H1 (cell line): ENCODE results near the gene OR51S1. TPM values are rescaled to one million over a fixed set of nuclear protein-coding genes. Genes with fewer than 3 reads are reported as not detected.

ENCODE experiments used
- CTCF ChIA-PET: fragments of 300-600 bp; sonication (Branson Sonifier 250); formaldehyde crosslinking; loops from one replicate; lab custom pipeline; 2021; ENCODE audit not compliant: partially characterized antibody; lab: Charles Lee
- POLR2A ChIA-PET: fragments of 300-600 bp; sonication (Branson Sonifier 250); formaldehyde crosslinking; loops from one replicate; lab custom pipeline; 2021; ENCODE audit warnings: inconsistent platforms; ENCODE audit not compliant: partially characterized antibody; lab: Charles Lee
- DNase-seq, 2 experiments: peaks; one replicate each; pipeline versions ENCODE4 v3.0.0 to v3.0.0-alpha.2; 2010 to 2022; ENCODE audit warnings: low spot score in 2 of 2, low read depth in 1 of 2, mixed read lengths in 1 of 2
- FAIRE-seq: peaks from 2 replicates; lab custom pipeline; 2011; peaks lifted over from hg19 to GRCh38; lab: Jason Lieb, UNC
- H2AFZ ChIP-seq: 2 replicates; pipeline ENCODE4 v1.8.1; 2012; ENCODE audit warnings: low read length, inconsistent platforms
- H2AK5ac ChIP-seq: 2 replicates; pipeline ENCODE4 v1.6.1; 2013; ENCODE audit warnings: low read depth, low read length
- H2BK120ac ChIP-seq: replicated peaks from 2 replicates; pipeline ENCODE3; 2013; ENCODE audit warnings: low read depth, low read length, inconsistent platforms
- H2BK12ac ChIP-seq: 2 replicates; pipeline ENCODE4 v1.6.1; 2013; ENCODE audit warnings: low read depth, low read length
- H2BK15ac ChIP-seq: 2 replicates; pipeline ENCODE4 v1.6.1; 2013; ENCODE audit warnings: low read length
- H2BK20ac ChIP-seq: 2 replicates; pipeline ENCODE4 v1.6.1; 2013; ENCODE audit warnings: low read length
- H2BK5ac ChIP-seq: 2 replicates; pipeline ENCODE4 v1.6.1; 2013; ENCODE audit warnings: low read depth, low read length
- H3K14ac ChIP-seq: 2 replicates; pipeline ENCODE4 v1.6.1; 2013; ENCODE audit warnings: inconsistent platforms; ENCODE audit not compliant: insufficient read length
- H3K18ac ChIP-seq: 2 replicates; pipeline ENCODE4 v1.6.1; 2013; ENCODE audit warnings: low read length; ENCODE audit errors: extremely low read depth
- H3K23ac ChIP-seq: 2 replicates; pipeline ENCODE4 v1.6.1; 2013; ENCODE audit warnings: inconsistent platforms; ENCODE audit not compliant: insufficient read length
- H3K23me2 ChIP-seq: 2 replicates; pipeline ENCODE4 v1.6.1; 2013; ENCODE audit warnings: low read depth, low read length
- H3K27ac ChIP-seq: 2 replicates; pipeline ENCODE4 v1.6.1; 2011; ENCODE audit warnings: low read depth, low read length, inconsistent platforms
- H3K27me3 ChIP-seq, 4 experiments: replicated peaks in 1 of 4; 1 replicate in 1 of 4; 2 replicates in 3 of 4; pipeline versions ENCODE4 v1.6.1 to v1.8.1; 2011 to 2013; ENCODE audit warnings: low read length in 3 of 4, mild to moderate bottlenecking in 3 of 4, inconsistent platforms in 2 of 4, mixed read lengths in 2 of 4, moderate library complexity in 1 of 4; ENCODE audit not compliant: control insufficient read depth in 3 of 4, insufficient read depth in 3 of 4; ENCODE audit errors: extremely low read depth in 1 of 4
- H3K36me3 ChIP-seq, 4 experiments: 2 replicates each; pipeline versions ENCODE4 v1.6.1 to v1.8.1; 2011 to 2013; ENCODE audit warnings: mild to moderate bottlenecking in 4 of 4, low read length in 3 of 4, moderate library complexity in 2 of 4, control low read depth in 1 of 4, inconsistent platforms in 1 of 4; ENCODE audit not compliant: insufficient read depth in 4 of 4, control insufficient read depth in 2 of 4
- H3K4ac ChIP-seq: replicated peaks from 2 replicates; pipeline ENCODE3; 2013; ENCODE audit warnings: low read length, low read depth, mixed read lengths, inconsistent platforms; ENCODE audit not compliant: insufficient read length
- H3K4me1 ChIP-seq, 4 experiments: replicated peaks in 1 of 4; 1 replicate in 1 of 4; 2 replicates in 3 of 4; pipeline versions ENCODE4 v1.6.1 to v1.8.1; 2011 to 2013; ENCODE audit warnings: low read length in 3 of 4, inconsistent platforms in 2 of 4, mixed read lengths in 1 of 4; ENCODE audit not compliant: insufficient read depth in 4 of 4, control insufficient read depth in 3 of 4
- H3K4me2 ChIP-seq, 2 experiments: 2 replicates each; pipeline versions ENCODE4 v1.6.1 to v1.8.1; 2011 to 2013; ENCODE audit warnings: low read depth in 2 of 2, low read length in 2 of 2, control low read depth in 1 of 2, inconsistent platforms in 1 of 2, mild to moderate bottlenecking in 1 of 2; ENCODE audit not compliant: insufficient read depth in 1 of 2
- H3K4me3 ChIP-seq, 4 experiments: fragments of 200-600, 300-600 bp in 1 of 4; sonication (generic), shearing (Covaris generic), sonication (Bioruptor Twin) in 1 of 4; 2 replicates each; pipeline versions ENCODE4 v1.5.1 to v1.8.1; 2011 to 2016; ENCODE audit warnings: low read length in 4 of 4, low read depth in 3 of 4, control low read depth in 2 of 4, inconsistent platforms in 2 of 4, mild to moderate bottlenecking in 2 of 4, mixed read lengths in 1 of 4, moderate library complexity in 1 of 4; ENCODE audit not compliant: insufficient read depth in 2 of 4; ENCODE audit errors: extremely low read depth in 1 of 4
- H3K56ac ChIP-seq: replicated peaks from 2 replicates; pipeline ENCODE3; 2013; ENCODE audit warnings: low read depth, mild to moderate bottlenecking, mixed read lengths, low read length, inconsistent platforms; ENCODE audit not compliant: insufficient read length
- H3K79me1 ChIP-seq: 2 replicates; pipeline ENCODE4 v1.6.1; 2013; ENCODE audit warnings: low read depth, low read length, control low read depth
- H3K79me2 ChIP-seq, 2 experiments: 2 replicates each; pipeline versions ENCODE4 v1.6.1 to v1.8.1; 2012 to 2013; ENCODE audit warnings: low read length in 2 of 2, mild to moderate bottlenecking in 2 of 2, inconsistent platforms in 1 of 2; ENCODE audit not compliant: insufficient read depth in 2 of 2, control insufficient read depth in 1 of 2
- H3K9ac ChIP-seq, 4 experiments: replicated peaks in 1 of 4; 1 replicate in 1 of 4; 2 replicates in 3 of 4; pipeline versions ENCODE4 v1.6.1 to v1.8.1; 2011 to 2013; ENCODE audit warnings: low read depth in 3 of 4, low read length in 3 of 4, control low read depth in 2 of 4, mild to moderate bottlenecking in 2 of 4, moderate library complexity in 2 of 4, inconsistent platforms in 1 of 4; ENCODE audit errors: extremely low read depth in 1 of 4
- H3K9me3 ChIP-seq, 2 experiments: 2 replicates each; pipeline versions ENCODE4 v1.6.1 to v1.8.1; 2012 to 2013; ENCODE audit warnings: mild to moderate bottlenecking in 2 of 2, moderate library complexity in 2 of 2, control low read depth in 1 of 2, inconsistent platforms in 1 of 2, low read depth in 1 of 2, low read length in 1 of 2, mixed read lengths in 1 of 2; ENCODE audit not compliant: insufficient read depth in 2 of 2
- H4K20me1 ChIP-seq, 2 experiments: replicated peaks in 1 of 2; 2 replicates each; pipeline versions ENCODE3 to v1.8.1; 2011 to 2013; ENCODE audit warnings: inconsistent platforms in 2 of 2, low read length in 2 of 2, mild to moderate bottlenecking in 1 of 2; ENCODE audit not compliant: insufficient read depth in 2 of 2, control insufficient read depth in 1 of 2
- H4K5ac ChIP-seq: 2 replicates; pipeline ENCODE4 v1.6.1; 2013; ENCODE audit warnings: low read length, low read depth, mixed read lengths, inconsistent platforms; ENCODE audit not compliant: insufficient read length
- H4K8ac ChIP-seq: 2 replicates; pipeline ENCODE4 v1.8.0; 2013; ENCODE audit warnings: mild to moderate bottlenecking, moderate library complexity, low read length, inconsistent platforms; ENCODE audit not compliant: insufficient read depth; ENCODE audit errors: extremely low read depth
- H4K91ac ChIP-seq: replicated peaks from 2 replicates; pipeline ENCODE3; 2013; ENCODE audit warnings: low read length, mixed read lengths, inconsistent platforms; ENCODE audit not compliant: insufficient read length
- ASH2L ChIP-seq: fragments of 200-600, 300-600 bp; sonication (generic); IDR thresholded peaks from one replicate; pipeline ENCODE4 v1.7.1; 2017; ENCODE audit warnings: low read length
- CHD2 ChIP-seq: IDR thresholded peaks from 2 replicates; pipeline ENCODE4 v1.6.1; 2012; ENCODE audit warnings: low read length, improper control_type of control experiment
- EZH2 ChIP-seq: fragments of 200-600 bp; sonication (generic); IDR thresholded peaks from 2 replicates; pipeline ENCODE4 v1.7.1; 2012; ENCODE audit warnings: low read depth, mild to moderate bottlenecking, moderate library complexity, low read length, inconsistent platforms; ENCODE audit not compliant: severe bottlenecking
- GABPA ChIP-seq: IDR thresholded peaks from 2 replicates; pipeline ENCODE4 v1.6.1; 2011; ENCODE audit warnings: mild to moderate bottlenecking, low read length, moderate library complexity, borderline replicate concordance; ENCODE audit not compliant: insufficient read depth
- GTF2F1 ChIP-seq: IDR thresholded peaks from 2 replicates; pipeline ENCODE4 v1.6.1; 2012; ENCODE audit warnings: low read depth, low read length, improper control_type of control experiment, borderline replicate concordance
- NRF1 ChIP-seq: IDR thresholded peaks from 2 replicates; pipeline ENCODE4 v1.6.1; 2011; ENCODE audit warnings: mild to moderate bottlenecking, low read depth, low read length, improper control_type of control experiment
- RBBP5 ChIP-seq: IDR thresholded peaks from 2 replicates; pipeline ENCODE4 v1.7.1; 2012; ENCODE audit warnings: low read depth, mild to moderate bottlenecking, inconsistent platforms, low read length, moderate library complexity, borderline replicate concordance
- RNF2 ChIP-seq: fragments of 200-900, 300-1000 bp; sonication (generic); IDR thresholded peaks from 2 replicates; pipeline ENCODE4 v1.7.1; 2016; ENCODE audit warnings: borderline replicate concordance, low read depth, mild to moderate bottlenecking, antibody characterized with exemption, low read length; ENCODE audit not compliant: poor library complexity, severe bottlenecking; ENCODE audit errors: missing control alignments
- SP1 ChIP-seq: IDR thresholded peaks from 2 replicates; pipeline ENCODE4 v1.6.1; 2011; ENCODE audit warnings: low read depth, low read length
- SP2 ChIP-seq: IDR thresholded peaks from 2 replicates; pipeline ENCODE4 v1.6.1; 2012; ENCODE audit warnings: mild to moderate bottlenecking, low read length, inconsistent platforms
- TBP ChIP-seq: IDR thresholded peaks from 2 replicates; pipeline ENCODE4 v1.6.1; 2011; ENCODE audit warnings: low read depth, low read length, improper control_type of control experiment
- YY1 ChIP-seq: IDR thresholded peaks from 2 replicates; pipeline ENCODE4 v1.6.1; 2011; ENCODE audit warnings: low read depth, mild to moderate bottlenecking, low read length
- WGBS, 2 experiments: shearing (Covaris generic) in 1 of 2; methylation state at CpG; one replicate each; pipeline versions ENCODE4 v1.1.6 to v1.1.7; 2013 to 2015; ENCODE audit warnings: low lambda C conversion rate in 2 of 2, mixed read lengths in 2 of 2, inconsistent platforms in 1 of 2, low coverage in 1 of 2, missing lambda C conversion rate in 1 of 2; ENCODE audit not compliant: insufficient replicate concordance in 2 of 2, insufficient coverage in 1 of 2, insufficient read length in 1 of 2; ENCODE audit errors: extremely low coverage in 1 of 2, missing lambda C conversion rate in 1 of 2; 5-methylcytosine and 5-hydroxymethylcytosine counted together
- polyA plus RNA-seq, 7 experiments: library from polyadenylated mRNA; depleted of rRNA in 3 of 7; stranded (reverse) in 5 of 7; unstranded in 2 of 7; fragments of >200 nt in 5 of 7; fragments of 200-250 nt in 2 of 7; gene quantifications; 1 replicate in 5 of 7; 2 replicates in 1 of 7; 4 replicates in 1 of 7; pipeline versions ENCODE4 v1.2.1 to v1.2.3, GENCODE V29; 2011 to 2013; ENCODE audit warnings: missing spikeins in 2 of 7, mixed read lengths in 2 of 7
- total RNA-seq: library from RNA; stranded (reverse); fragmentation: NEBNext Ultra II Directional; extraction: Animal tissue kit (Norgen Biotek cat#: 25700); gene quantifications from 2 replicates; pipeline ENCODE4 v1.2.1, GENCODE V29; 2021
- TF ChIP-seq, protein P1 (sequence below): IDR thresholded peaks from 2 replicates; pipeline ENCODE4 v1.6.1; 2012; ENCODE audit warnings: inconsistent platforms

Gene OR51S1
- total and polyA plus RNA-seq, 2 of the 8 experiments (the other 6 are each of a cell fraction or from before 2014, with no cell fraction given), result not detected

DNA sequence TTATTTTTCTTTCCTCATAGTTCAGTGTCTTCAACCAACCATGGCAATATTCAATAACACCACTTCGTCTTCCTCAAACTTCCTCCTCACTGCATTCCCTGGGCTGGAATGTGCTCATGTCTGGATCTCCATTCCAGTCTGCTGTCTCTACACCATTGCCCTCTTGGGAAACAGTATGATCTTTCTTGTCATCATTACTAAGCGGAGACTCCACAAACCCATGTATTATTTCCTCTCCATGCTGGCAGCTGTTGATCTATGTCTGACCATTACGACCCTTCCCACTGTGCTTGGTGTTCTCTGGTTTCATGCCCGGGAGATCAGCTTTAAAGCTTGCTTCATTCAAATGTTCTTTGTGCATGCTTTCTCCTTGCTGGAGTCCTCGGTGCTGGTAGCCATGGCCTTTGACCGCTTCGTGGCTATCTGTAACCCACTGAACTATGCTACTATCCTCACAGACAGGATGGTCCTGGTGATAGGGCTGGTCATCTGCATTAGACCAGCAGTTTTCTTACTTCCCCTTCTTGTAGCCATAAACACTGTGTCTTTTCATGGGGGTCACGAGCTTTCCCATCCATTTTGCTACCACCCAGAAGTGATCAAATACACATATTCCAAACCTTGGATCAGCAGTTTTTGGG lies 33.0 kb upstream of the OR51S1 start, which contains the start of gene OR51T1:
OR51T1 (plus strand) TSS at position 41 of the 641 bp plus-strand sequence; CDS start at position 41, 0 bp downstream.
- Histone ChIP-seq H3K4me2 (no peak within 1 kb of the TSS), H3K4me1 (no peaks in the 10 kb centered on the region), H4K8ac (no peak within 1 kb of the TSS), H3K23me2 (no peaks in the 10 kb centered on the region), H4K5ac (no peak within 1 kb of the TSS), H3K23ac (no peak within 1 kb of the TSS), H3K56ac (no peak within 1 kb of the TSS), H3K9ac (no peak within 1 kb of the TSS), H2BK15ac (no peak within 1 kb of the TSS), H3K27ac (no peak within 1 kb of the TSS), H3K79me2 (no peaks in the 10 kb centered on the region), H3K9me3 (no peaks in the 10 kb centered on the region), H4K20me1 (no peaks in the 10 kb centered on the region), H3K18ac (no peak within 1 kb of the TSS), H4K91ac (no peak within 1 kb of the TSS), H2AK5ac (no peak within 1 kb of the TSS), H2AFZ (0 out of 2 replicates have a peak within 1 kb of the TSS, but pooled peaks have one; percentile 39), H2BK20ac (no peak within 1 kb of the TSS), H2BK120ac (no peak within 1 kb of the TSS), H2BK5ac (no peak within 1 kb of the TSS), H3K14ac (no peak within 1 kb of the TSS), H3K4me3 (no peak within 1 kb of the TSS), H3K27me3 (no peaks in the 10 kb centered on the region), H3K79me1 (no peaks in the 10 kb centered on the region), H2BK12ac (no peak within 1 kb of the TSS), H3K36me3 (no peaks in the 10 kb centered on the region), H3K4ac (no peak within 1 kb of the TSS)
- DNase-seq, result no peak
- ChIA-PET POLR2A (no interaction called here), CTCF (interaction anchor here (1.5 kb wide), 1 partner anchor 10 kb away, joined by 4 read pairs; no protein-coding TSS in a partner anchor)
- no peak for FAIRE-seq
- WGBS, 2 experiments, result 93 to 100% methylated on average over 1 to 8 of the region's 8 CpGs
- no peak for TF ChIP-seq CHD2
- TF ChIP-seq SP1, result no peak
- no peak for TF ChIP-seq TBP
- TF ChIP-seq, protein P1, sequence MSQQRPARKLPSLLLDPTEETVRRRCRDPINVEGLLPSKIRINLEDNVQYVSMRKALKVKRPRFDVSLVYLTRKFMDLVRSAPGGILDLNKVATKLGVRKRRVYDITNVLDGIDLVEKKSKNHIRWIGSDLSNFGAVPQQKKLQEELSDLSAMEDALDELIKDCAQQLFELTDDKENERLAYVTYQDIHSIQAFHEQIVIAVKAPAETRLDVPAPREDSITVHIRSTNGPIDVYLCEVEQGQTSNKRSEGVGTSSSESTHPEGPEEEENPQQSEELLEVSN, result no peak
- TF ChIP-seq GTF2F1, result no peak
- no peak for TF ChIP-seq GABPA
- TF ChIP-seq RNF2, result no peak
- TF ChIP-seq EZH2, result no peak
- no peak for TF ChIP-seq YY1
- no peak for TF ChIP-seq RBBP5
- TF ChIP-seq SP2, result no peak
- TF ChIP-seq ASH2L, result no peak
- no peak for TF ChIP-seq NRF1
